GM12874 (cell line): ENCODE results near the gene WLS.

Experiments used
- TF ChIP-seq, protein P1 (sequence below): IDR thresholded peaks from 2 replicates; pipeline ENCODE4 v1.5.1; 2011; ENCODE audit warnings: low read depth, mild to moderate bottlenecking, control low read depth, low read length, moderate library complexity; ENCODE audit not compliant: insufficient read depth

WLS gene

DNA sequence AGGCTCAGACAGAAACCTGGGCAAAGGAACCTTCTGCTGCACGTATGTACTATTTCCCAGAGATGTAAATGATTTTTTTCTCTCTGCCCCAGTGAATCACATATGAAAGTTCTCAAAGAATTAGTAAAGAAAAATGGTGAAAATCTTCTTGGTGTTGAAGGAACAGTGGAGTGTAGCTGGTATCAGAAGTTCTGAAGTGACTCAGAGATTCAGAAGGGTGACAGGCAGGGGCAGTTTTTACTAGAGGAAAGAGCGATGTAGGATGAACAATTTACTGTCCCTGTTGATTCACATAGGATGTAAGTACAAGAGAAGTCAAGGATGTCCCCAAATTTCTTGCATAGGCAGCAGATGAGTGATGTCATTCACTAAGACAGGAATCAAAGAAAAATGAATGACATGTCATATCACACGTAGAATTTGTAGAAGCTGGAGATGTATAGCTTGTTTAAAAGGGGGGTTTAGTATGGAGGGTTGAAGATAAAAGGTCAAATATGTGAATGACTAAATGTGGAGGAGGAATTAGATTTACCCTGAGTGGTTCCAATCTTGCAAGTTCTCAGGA is 26.4 kb downstream of the WLS start:
- TF ChIP-seq, protein P1, sequence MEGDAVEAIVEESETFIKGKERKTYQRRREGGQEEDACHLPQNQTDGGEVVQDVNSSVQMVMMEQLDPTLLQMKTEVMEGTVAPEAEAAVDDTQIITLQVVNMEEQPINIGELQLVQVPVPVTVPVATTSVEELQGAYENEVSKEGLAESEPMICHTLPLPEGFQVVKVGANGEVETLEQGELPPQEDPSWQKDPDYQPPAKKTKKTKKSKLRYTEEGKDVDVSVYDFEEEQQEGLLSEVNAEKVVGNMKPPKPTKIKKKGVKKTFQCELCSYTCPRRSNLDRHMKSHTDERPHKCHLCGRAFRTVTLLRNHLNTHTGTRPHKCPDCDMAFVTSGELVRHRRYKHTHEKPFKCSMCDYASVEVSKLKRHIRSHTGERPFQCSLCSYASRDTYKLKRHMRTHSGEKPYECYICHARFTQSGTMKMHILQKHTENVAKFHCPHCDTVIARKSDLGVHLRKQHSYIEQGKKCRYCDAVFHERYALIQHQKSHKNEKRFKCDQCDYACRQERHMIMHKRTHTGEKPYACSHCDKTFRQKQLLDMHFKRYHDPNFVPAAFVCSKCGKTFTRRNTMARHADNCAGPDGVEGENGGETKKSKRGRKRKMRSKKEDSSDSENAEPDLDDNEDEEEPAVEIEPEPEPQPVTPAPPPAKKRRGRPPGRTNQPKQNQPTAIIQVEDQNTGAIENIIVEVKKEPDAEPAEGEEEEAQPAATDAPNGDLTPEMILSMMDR: no peak

DNA sequence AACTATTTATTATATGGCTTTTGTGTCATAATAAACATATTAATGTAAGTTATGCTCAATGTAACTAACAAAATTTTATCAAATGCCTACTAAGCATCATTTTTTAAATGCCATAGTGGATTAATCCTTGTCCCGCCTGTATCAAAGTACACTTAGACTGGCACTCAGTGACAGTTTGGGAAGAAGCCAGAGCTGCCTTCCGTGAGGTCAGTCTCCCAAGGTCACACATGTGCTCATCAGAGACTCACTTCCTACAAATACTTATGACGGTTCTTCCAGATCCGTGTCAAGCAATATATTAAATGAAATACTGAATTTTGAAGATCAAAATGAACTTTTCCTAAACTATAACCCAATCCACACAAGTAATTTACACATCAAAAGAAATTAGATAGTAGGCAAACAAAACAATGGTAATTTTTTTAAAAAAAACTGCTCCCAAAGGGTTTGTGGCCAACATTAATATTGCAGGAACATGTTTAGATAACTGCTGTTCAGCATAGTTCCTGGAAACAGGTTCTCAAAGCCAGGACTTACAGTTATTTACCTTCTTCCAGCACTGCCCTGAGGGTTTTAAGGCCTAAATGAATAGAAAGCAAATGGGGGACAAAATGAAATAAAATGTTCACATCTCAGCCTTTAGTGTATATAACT is 27.2 kb downstream of the WLS start:
- TF ChIP-seq, protein P1: no peak

DNA sequence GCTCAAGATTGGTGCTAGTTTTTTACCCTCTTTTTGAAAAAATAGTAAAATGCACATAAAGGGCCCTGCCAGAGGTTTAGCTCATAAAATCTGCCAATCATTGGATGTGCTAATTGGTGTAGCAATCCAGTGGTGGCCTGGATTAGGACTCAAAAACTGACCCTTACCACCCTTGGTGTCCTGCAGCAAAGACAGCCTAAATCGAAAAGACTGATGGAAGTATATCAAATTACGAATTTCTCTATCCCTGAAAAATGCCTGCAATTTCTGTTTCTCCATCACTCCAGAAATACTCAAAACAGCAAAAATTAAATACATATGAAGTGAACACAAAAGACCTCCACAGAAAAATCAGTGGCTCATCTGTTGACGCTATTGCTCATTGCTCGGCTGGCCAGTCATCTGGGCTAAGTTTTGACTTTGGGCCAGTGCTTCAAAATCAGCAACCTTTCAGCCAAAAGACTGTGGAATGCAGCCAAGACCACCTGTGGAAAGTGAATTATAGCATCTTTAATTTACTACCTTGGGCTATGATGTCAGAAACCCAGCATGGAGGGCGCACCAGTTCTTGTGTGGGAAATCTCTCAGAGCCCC is 30.0 kb downstream of the WLS start:
- TF ChIP-seq, protein P1: no peak

DNA sequence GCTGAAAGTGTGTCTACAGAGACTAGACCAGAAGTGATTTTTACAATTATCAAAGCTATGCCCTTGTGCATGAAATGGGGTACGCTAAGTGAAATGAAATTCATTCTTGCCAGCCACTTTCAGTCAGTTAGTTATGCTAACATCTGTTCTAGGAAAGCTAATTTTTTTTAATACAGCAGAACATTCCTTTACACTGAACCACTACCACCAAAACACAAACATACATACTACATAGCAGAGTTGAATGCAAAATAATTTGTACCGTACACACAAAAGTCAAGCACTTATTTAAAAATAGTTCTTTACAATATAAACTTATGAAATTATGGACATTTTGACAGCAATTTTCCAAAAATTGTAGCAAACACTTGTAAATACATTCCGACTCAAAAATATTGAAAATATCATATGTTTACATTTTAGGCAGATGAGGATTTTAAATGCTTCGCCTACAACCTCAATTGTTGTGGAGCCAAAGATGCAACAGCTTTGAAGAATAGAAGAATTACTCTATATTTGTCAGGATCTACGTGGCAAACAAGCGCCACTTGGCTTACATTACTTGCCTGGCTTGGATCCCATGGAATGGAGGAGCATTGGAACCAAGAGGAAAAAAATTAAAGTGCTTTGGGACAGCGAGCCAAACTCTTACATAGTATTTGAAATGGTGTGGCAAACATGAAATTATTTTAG is 30.6 kb downstream of the WLS start:
- TF ChIP-seq, protein P1: no peak

DNA sequence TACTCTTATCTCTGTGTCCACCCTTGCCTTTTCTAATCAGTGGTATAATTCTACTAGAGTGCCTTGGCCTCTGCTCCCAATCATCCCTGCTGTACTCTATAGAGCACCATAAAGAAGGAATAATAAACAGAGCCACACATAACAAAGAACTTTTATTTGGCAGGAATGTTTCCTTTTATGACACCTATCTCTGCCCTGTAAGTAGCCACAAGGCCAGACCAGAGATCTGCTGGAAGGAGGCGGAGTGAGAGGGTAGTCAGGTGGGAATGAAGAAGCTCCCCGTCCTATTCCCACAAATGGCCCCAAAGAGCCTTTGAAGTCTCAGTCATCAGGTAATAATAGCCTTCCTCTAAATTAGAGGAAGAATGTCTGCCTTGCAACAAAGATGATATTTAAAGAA is 32.7 kb downstream of the WLS start:
- TF ChIP-seq, protein P1: no peak

DNA sequence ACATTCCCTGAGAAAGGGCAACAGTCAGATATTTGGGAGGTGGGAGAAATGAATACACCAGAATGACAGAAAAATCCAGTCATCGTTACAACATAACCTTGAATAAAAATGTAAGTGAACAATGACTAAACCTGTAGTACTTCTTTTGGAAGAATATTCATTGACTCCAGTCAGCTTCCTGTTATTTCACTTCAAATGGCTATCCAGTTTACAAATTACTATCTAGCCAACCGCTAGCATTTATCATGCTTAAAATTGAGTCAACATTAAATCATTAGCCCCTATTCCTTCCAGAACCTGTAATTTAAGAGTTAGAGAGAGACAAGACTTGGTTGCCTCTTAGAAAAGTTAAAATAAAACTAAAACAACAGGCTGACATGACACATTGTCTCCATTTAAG is 33.6 kb downstream of the WLS start:
- TF ChIP-seq, protein P1: no peak

DNA sequence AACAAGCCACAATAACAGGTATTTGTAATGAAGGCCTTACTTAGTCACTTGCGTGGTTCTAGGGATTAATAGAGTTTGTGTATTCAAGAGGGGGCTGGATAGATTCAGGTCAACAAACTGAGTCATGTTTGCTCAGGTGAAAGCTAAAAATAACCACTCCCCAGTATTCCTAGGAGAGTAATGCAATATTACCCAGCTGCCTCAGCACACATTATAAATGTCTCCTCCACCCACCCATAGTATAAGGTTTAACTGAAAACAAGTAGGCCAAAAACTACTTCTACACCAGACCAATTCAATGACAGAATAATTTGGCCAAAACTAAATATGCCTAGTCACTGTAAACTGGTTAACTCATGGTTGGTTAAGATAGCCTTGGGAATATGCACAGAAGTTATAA is 34.4 kb downstream of the WLS start:
- TF ChIP-seq, protein P1: no peak
